Ascending aorta (tissue), 2 donors: ENCODE data around the gene TPP1. TPM values are rescaled to one million over a fixed set of nuclear protein-coding genes. Genes with fewer than 3 reads are reported as not detected.

Source experiments
- DNase-seq, 2 donors: peaks; one replicate each; pipeline ENCODE4 v3.0.0-alpha.2; 2019; ENCODE audit warnings: low spot score in 2 of 2
- H3K27ac ChIP-seq, 2 donors: fragments of 200-600 bp; sonication (generic); one replicate each; pipeline ENCODE4 v1.5.1; 2016 to 2017; ENCODE audit warnings: mild to moderate bottlenecking in 1 of 2
- H3K27me3 ChIP-seq: fragments of 200-600 bp; sonication (generic); one replicate; pipeline ENCODE4 v1.5.1; 2017
- H3K36me3 ChIP-seq, 2 donors: fragments of 200-600 bp; sonication (generic); one replicate each; pipeline ENCODE4 v1.5.1; 2016
- H3K4me1 ChIP-seq, 2 donors: fragments of 200-600 bp; sonication (generic); one replicate each; pipeline ENCODE4 v1.5.1; 2016 to 2017; ENCODE audit warnings: mild to moderate bottlenecking in 1 of 2
- H3K4me3 ChIP-seq, 2 donors: fragments of 200-600 bp; sonication (generic); one replicate each; pipeline ENCODE4 v1.5.1; 2016 to 2017; ENCODE audit warnings: mild to moderate bottlenecking in 1 of 2
- H3K9me3 ChIP-seq, 2 donors: fragments of 200-600 bp; sonication (generic); one replicate each; pipeline ENCODE4 v1.5.1; 2016
- intact Hi-C: fragments of 100-400 bp; cut with DNase I; formaldehyde crosslinking; loops from one replicate; pipeline ENCODE4 v1.15.1; 2023
- total RNA-seq: library from RNA; depleted of rRNA; stranded (reverse); fragments of >200 nt; gene quantifications from one replicate; pipeline ENCODE4 v1.1.0, GENCODE V29; 2016
- TF ChIP-seq, protein P1 (sequence below), 3 experiments: fragments of 200-600 bp in 2 of 3; fragments of 450-650 bp in 1 of 3; sonication (generic) in 2 of 3; IDR thresholded peaks; one replicate each; pipeline ENCODE4 v1.5.1; 2016 to 2019; ENCODE audit warnings: antibody characterized with exemption in 3 of 3, mild to moderate bottlenecking in 1 of 3, moderate library complexity in 1 of 3

The TPP1 gene
- total RNA-seq, 1 donor from 2014 or later: 96.7 TPM

GRCh38 chr11:6574816-6575715 lies 44.2 kb downstream of the TPP1 start:
- intact Hi-C loops: no loop called here

DNA sequence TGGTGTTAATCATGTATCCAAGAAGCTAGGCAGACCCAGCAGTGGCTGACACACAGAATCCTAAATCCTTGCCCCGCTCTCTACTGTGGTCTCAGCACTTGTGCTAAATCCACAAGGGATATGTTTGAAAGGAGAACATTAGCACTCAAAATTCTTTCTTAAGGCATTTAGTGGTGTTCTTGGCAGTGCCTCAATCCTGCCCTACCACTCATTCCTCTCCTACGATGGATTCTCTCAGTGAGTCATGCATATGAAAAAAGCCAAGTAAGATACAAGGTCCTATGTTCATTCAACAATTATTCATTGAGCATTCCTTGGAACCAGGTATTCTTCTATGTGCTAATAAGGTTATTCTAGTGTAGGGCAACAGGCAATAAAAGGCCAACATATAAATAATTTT lies 47.0 kb downstream of the TPP1 start:
- no peaks in the 10 kb centered on the region for H3K36me3 ChIP-seq
- intact Hi-C loops: no loop called here
- no peak for DNase-seq
- H3K4me3 ChIP-seq: no peak overlapping the region
- TF ChIP-seq, protein P1, sequence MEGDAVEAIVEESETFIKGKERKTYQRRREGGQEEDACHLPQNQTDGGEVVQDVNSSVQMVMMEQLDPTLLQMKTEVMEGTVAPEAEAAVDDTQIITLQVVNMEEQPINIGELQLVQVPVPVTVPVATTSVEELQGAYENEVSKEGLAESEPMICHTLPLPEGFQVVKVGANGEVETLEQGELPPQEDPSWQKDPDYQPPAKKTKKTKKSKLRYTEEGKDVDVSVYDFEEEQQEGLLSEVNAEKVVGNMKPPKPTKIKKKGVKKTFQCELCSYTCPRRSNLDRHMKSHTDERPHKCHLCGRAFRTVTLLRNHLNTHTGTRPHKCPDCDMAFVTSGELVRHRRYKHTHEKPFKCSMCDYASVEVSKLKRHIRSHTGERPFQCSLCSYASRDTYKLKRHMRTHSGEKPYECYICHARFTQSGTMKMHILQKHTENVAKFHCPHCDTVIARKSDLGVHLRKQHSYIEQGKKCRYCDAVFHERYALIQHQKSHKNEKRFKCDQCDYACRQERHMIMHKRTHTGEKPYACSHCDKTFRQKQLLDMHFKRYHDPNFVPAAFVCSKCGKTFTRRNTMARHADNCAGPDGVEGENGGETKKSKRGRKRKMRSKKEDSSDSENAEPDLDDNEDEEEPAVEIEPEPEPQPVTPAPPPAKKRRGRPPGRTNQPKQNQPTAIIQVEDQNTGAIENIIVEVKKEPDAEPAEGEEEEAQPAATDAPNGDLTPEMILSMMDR (IDR thresholded peaks at IDR 0.05): no peak
- peaks cover 0 to 9% of the 10 kb centered on the region in 2 donors for H3K4me1 ChIP-seq
- H3K9me3 ChIP-seq: no peaks in the 10 kb centered on the region
- no peaks in the 10 kb centered on the region for H3K27me3 ChIP-seq
- no peak overlapping the region for H3K27ac ChIP-seq

More at GRCh38 chr11:6574816-6575715, 44.2 kb downstream of the TPP1 start:
- Histone ChIP-seq H3K27ac (no peak overlapping the region), H3K9me3 (no peaks in the 10 kb centered on the region), H3K36me3 (no peaks in the 10 kb centered on the region), H3K4me3 (no peak overlapping the region), H3K27me3 (no peaks in the 10 kb centered on the region), H3K4me1 (peaks cover 0 to 9% of the 10 kb centered on the region in 2 donors)
- no peak for DNase-seq
- TF ChIP-seq, protein P1 (IDR thresholded peaks at IDR 0.05): no peak

DNA sequence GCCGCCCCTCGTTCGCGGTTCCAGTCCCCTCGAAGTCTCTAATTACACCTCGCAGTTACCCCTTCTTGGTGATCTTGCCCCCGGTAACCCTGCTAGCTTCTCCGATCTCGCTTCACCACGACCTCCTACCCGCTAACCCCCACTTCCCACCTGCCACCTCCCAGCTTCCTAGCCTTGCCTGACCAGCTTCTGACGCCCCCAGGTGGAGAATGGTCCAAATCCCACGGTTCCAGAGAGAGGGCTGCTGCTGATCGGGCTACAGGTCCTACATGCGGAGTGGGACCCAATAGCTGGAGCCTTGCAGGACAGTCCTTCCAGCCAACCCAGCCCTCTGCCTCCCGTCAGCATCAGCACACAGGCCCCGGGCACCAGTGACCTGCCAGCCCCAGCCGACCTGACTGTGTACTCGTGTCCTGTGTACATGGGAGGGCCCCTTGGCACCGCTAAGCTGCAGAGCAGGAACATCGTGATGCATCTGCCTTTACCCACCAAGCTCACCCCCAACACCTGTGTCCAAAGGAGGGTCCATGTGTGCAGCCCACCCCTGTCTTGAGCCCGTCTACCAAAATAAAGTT lies 47.7 kb downstream of the TPP1 start:
- intact Hi-C loops: no loop called here
- TF ChIP-seq, protein P1 (IDR thresholded peaks at IDR 0.05): no peak

DNA sequence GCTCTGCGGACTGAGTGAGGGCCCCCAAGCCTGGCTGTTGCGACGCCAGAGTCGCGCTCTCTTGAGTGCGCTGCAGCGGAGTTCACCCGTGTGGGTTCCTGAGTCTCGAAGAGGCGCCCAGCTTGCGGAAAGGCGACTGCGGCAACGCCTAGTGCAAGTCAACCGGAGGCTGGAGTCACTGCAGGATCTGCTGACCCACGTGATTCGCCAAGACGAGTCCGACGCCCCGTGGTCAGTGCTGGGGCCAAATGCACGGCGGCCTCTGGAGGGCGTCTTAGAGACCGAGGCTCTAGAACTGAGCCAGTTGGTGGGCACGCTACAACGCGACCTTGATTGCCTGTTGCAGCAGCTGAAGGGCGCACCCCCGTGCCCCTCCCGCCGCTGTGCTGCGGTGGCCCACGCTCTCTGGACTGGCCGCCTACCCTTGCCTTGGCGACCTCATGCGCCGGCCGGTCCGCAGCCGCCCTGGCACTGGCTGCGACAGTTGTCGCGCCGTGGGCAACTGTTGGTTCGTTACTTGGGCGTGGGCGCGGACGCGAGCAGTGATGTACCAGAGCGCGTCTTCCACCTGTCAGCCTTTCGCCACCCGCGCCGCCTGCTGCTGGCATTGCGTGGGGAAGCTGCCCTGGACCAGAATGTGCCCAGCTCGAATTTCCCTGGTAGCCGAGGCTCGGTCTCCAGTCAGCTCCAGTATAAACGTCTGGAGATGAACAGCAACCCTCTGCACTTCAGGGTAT lies 48.4 kb downstream of the TPP1 start:
- Histone ChIP-seq H3K27ac (no peak overlapping the region), H3K4me3 (peak overlapping the region in 1 of 2 donors; percentile 45), H3K36me3 (no peaks in the 10 kb centered on the region), H3K9me3 (no peaks in the 10 kb centered on the region), H3K4me1 (peaks cover 0 to 7% of the 10 kb centered on the region in 2 donors), H3K27me3 (no peaks in the 10 kb centered on the region)
- TF ChIP-seq, protein P1 (IDR thresholded peaks at IDR 0.05): peak in 1 of 3 experiments; percentile 3
- intact Hi-C loops: no loop called here
- no peak for DNase-seq

More for the DNA sequence above, 47.7 kb downstream of the TPP1 start:
- Histone ChIP-seq H3K27me3 (no peaks in the 10 kb centered on the region), H3K4me3 (peak overlapping the region in 1 of 2 donors; percentile 45), H3K9me3 (no peaks in the 10 kb centered on the region), H3K27ac (no peak overlapping the region), H3K4me1 (peaks cover 0 to 7% of the 10 kb centered on the region in 2 donors), H3K36me3 (no peaks in the 10 kb centered on the region)
- no peak for DNase-seq

- H3K27ac ChIP-seq: no peak overlapping the region
- H3K4me3 ChIP-seq: no peak overlapping the region
- intact Hi-C loops: no loop called here
- TF ChIP-seq, protein P1 (IDR thresholded peaks at IDR 0.05): no peak
- H3K4me1 ChIP-seq: peaks cover 0 to 7% of the 10 kb centered on the region in 2 donors
- H3K36me3 ChIP-seq: no peaks in the 10 kb centered on the region
- no peaks in the 10 kb centered on the region for H3K27me3 ChIP-seq
- no peak for DNase-seq
- no peaks in the 10 kb centered on the region for H3K9me3 ChIP-seq
These were observed 49.5 kb downstream of the TPP1 start for GRCh38 chr11:6569706-6570105.
